B cell (primary cell): ENCODE data around the gene SPRYD3. TPM values are rescaled to one million over a fixed set of nuclear protein-coding genes. Genes with fewer than 3 reads are reported as not detected.

Experiments
- ATAC-seq: fragments of 200-7000 bp; cut with Tn5 transposase; one replicate; pipeline ENCODE4 v1.10.0; 2021; ENCODE audit warnings: low read depth, mild to moderate bottlenecking, moderate number of reproducible peaks, moderate library complexity
- CTCF ChIA-PET: fragments of 350-600 bp; sonication (Branson Sonifier 250); formaldehyde crosslinking; loops from one replicate; lab custom pipeline; 2021; ENCODE audit warnings: antibody characterized with exemption, inconsistent platforms; lab: Charles Lee
- POLR2A ChIA-PET: fragments of 350-600 bp; sonication (Branson Sonifier 250); formaldehyde crosslinking; loops from one replicate; lab custom pipeline; 2021; ENCODE audit warnings: antibody characterized with exemption; lab: Charles Lee
- DNase-seq: peaks from one replicate; pipeline ENCODE4 v3.0.0; 2013
- H2AFZ ChIP-seq: 2 replicates; pipeline ENCODE4 v1.6.1; 2012; ENCODE audit warnings: mild to moderate bottlenecking, low read depth, low read length; ENCODE audit not compliant: insufficient read depth, poor library complexity, severe bottlenecking
- H3K27ac ChIP-seq, 2 donors: 1 replicate in 1 of 2; 2 replicates in 1 of 2; pipeline ENCODE4 v1.5.1; 2012 to 2013; ENCODE audit warnings: low read length in 2 of 2, mild to moderate bottlenecking in 2 of 2, moderate library complexity in 1 of 2
- H3K27me3 ChIP-seq, 4 experiments: fragments of 200-600 bp in 1 of 4; sonication (generic) in 1 of 4; replicated peaks in 1 of 4; 1 replicate in 2 of 4; 2 replicates in 2 of 4; pipeline versions ENCODE4 v1.6.1 to v1.7.0; 2013 to 2016; ENCODE audit warnings: low read length in 3 of 4, mild to moderate bottlenecking in 2 of 4, mixed read lengths in 1 of 4, moderate library complexity in 1 of 4; ENCODE audit not compliant: insufficient read depth in 4 of 4, control insufficient read depth in 3 of 4; ENCODE audit errors: control extremely low read depth in 1 of 4
- H3K36me3 ChIP-seq, 2 experiments: replicated peaks in 1 of 2; 1 replicate in 1 of 2; 2 replicates in 1 of 2; pipeline versions ENCODE4 v1.6.1 to v1.7.1; 2013; ENCODE audit warnings: low read length in 1 of 2; ENCODE audit not compliant: insufficient read depth in 2 of 2, control insufficient read depth in 1 of 2; ENCODE audit errors: control extremely low read depth in 1 of 2, extremely low read depth in 1 of 2
- H3K4me1 ChIP-seq, 2 donors: fragments of 200-600 bp in 1 of 2; sonication (generic) in 1 of 2; 1 replicate in 1 of 2; 2 replicates in 1 of 2; pipeline versions ENCODE4 v1.5.1 to v1.6.1; 2013 to 2017; ENCODE audit warnings: low read length in 2 of 2; ENCODE audit not compliant: control insufficient read depth in 2 of 2, insufficient read depth in 2 of 2
- H3K4me2 ChIP-seq: replicated peaks from 2 replicates; pipeline ENCODE3; 2012; ENCODE audit warnings: mild to moderate bottlenecking, low read depth, low read length; ENCODE audit not compliant: poor library complexity, severe bottlenecking
- H3K4me3 ChIP-seq, 5 experiments: fragments of 200-600 bp in 1 of 5; sonication (generic) in 1 of 5; 1 replicate in 3 of 5; 2 replicates in 2 of 5; pipeline versions ENCODE4 v1.5.1 to v1.7.0; 2011 to 2016; ENCODE audit warnings: low read length in 4 of 5, mild to moderate bottlenecking in 4 of 5, low read depth in 2 of 5, control low read depth in 1 of 5, moderate library complexity in 1 of 5; ENCODE audit not compliant: insufficient read depth in 1 of 5; ENCODE audit errors: control extremely low read depth in 1 of 5, extremely low read depth in 1 of 5
- H3K79me2 ChIP-seq: fragments of 200-600 bp; sonication (generic); one replicate; pipeline ENCODE4 v1.6.0; 2016; ENCODE audit warnings: low read length; ENCODE audit not compliant: control insufficient read depth, insufficient read depth
- H3K9ac ChIP-seq: fragments of 200-600 bp; sonication (generic); 2 replicates; pipeline ENCODE4 v1.6.1; 2017; ENCODE audit warnings: mild to moderate bottlenecking, low read length, moderate library complexity
- H3K9me3 ChIP-seq, 3 donors: one replicate each; pipeline versions ENCODE4 v1.6.1 to v1.7.1; 2013; ENCODE audit warnings: low read length in 2 of 3; ENCODE audit not compliant: control insufficient read depth in 2 of 3, insufficient read depth in 1 of 3; ENCODE audit errors: control extremely low read depth in 1 of 3
- H4K20me1 ChIP-seq: 2 replicates; pipeline ENCODE4 v1.6.0; 2012; ENCODE audit warnings: mild to moderate bottlenecking, low read length; ENCODE audit not compliant: insufficient read depth, control insufficient read depth, poor library complexity, severe bottlenecking
- H3K27ac Mint-ChIP-seq: one replicate; pipeline ENCODE4 v1.8.0; 2021; ENCODE audit warnings: mixed read lengths
- H3K27me3 Mint-ChIP-seq: one replicate; pipeline ENCODE4 v1.8.0; 2021; ENCODE audit warnings: mixed read lengths
- H3K4me1 Mint-ChIP-seq: one replicate; pipeline ENCODE4 v1.8.0; 2021; ENCODE audit warnings: mixed read lengths
- H3K4me3 Mint-ChIP-seq: one replicate; pipeline ENCODE4 v1.8.0; 2021; ENCODE audit warnings: mixed read lengths
- H3K9me3 Mint-ChIP-seq: one replicate; pipeline ENCODE4 v1.8.0; 2022; ENCODE audit warnings: mixed read lengths; ENCODE audit not compliant: insufficient read depth
- EZH2 ChIP-seq: IDR thresholded peaks from 2 replicates; pipeline ENCODE4 v1.6.1; 2012; ENCODE audit warnings: borderline replicate concordance, low read depth, mild to moderate bottlenecking, moderate library complexity, low read length; ENCODE audit not compliant: insufficient read depth, poor library complexity, severe bottlenecking
- WGBS: methylation state at CpG from one replicate; pipeline ENCODE4 v1.1.5; 2013; ENCODE audit warnings: missing lambda C conversion rate; ENCODE audit not compliant: insufficient coverage; 5-methylcytosine and 5-hydroxymethylcytosine counted together
- intact Hi-C: fragments of 100-400 bp; cut with micrococcal nuclease; formaldehyde crosslinking; loops from one replicate; pipeline ENCODE4 v1.10.0; 2022
- polyA plus RNA-seq: library from polyadenylated mRNA; depleted of rRNA; stranded (reverse); fragments of >200 nt; gene quantifications from 2 replicates; pipeline ENCODE4 v1.2.3, GENCODE V29; 2012
- total RNA-seq, 2 donors: library from RNA; stranded (reverse); fragments of 120-200 nt in 1 of 2; gene quantifications; 1 replicate in 1 of 2; 2 replicates in 1 of 2; pipeline versions ENCODE4 v1.2.3 to v1.2.4, GENCODE V29; 2013 to 2022
- TF ChIP-seq, protein P1 (sequence below): fragments of 200-600 bp; IDR thresholded peaks from one replicate; pipeline ENCODE4 v1.8.0; 2022; ENCODE audit warnings: antibody characterized with exemption, mild to moderate bottlenecking

Gene SPRYD3
- total and polyA plus RNA-seq, 2 donors (not counting 1 experiment from before 2014, with no cell fraction given): 15.9 to 43.3 TPM

DNA sequence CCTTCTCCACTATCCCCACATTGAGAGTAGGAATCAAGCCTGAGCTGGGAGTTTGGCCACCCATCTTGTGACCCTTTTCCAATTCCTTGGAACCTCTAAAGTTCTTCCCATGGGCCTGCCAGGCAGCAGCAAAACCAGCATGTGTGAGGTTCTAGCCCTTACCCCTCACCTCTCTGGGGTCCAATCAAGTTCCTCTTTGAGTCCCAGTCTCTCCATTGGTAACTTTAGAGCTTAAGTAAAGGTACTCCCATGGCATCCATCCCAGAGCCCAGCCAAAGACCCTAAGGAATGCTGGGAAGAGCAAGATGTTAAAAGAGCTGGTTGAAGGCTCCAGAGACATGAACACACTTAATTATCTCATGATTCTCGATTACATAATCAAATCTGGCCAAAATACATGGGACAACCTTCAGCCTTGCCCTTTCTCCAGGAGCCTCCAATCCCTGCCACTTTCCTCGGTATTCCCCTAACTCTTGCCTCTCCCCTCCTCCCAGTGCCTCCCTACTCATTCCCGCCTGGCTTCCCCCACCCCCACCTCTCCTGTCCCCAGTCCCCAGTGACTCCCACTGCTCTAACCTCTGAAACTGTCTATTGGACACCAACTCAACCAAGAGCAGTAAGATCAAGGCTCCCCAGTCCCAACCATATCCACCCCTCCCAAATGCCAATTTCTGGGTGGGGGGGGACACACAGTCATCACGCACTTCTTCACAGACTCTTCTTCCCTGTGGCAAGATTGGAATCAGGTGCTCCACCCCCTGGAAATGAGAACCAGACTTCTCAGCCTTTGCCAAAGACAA, 34.1 kb downstream of the SPRYD3 start:
- no peak for TF ChIP-seq EZH2
- TF ChIP-seq, protein P1, sequence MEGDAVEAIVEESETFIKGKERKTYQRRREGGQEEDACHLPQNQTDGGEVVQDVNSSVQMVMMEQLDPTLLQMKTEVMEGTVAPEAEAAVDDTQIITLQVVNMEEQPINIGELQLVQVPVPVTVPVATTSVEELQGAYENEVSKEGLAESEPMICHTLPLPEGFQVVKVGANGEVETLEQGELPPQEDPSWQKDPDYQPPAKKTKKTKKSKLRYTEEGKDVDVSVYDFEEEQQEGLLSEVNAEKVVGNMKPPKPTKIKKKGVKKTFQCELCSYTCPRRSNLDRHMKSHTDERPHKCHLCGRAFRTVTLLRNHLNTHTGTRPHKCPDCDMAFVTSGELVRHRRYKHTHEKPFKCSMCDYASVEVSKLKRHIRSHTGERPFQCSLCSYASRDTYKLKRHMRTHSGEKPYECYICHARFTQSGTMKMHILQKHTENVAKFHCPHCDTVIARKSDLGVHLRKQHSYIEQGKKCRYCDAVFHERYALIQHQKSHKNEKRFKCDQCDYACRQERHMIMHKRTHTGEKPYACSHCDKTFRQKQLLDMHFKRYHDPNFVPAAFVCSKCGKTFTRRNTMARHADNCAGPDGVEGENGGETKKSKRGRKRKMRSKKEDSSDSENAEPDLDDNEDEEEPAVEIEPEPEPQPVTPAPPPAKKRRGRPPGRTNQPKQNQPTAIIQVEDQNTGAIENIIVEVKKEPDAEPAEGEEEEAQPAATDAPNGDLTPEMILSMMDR: no peak
- H3K4me3 Mint-ChIP-seq: peak overlapping the region; percentile 98
- POLR2A ChIA-PET: no interaction called here
- Histone ChIP-seq H3K9ac (no peak overlapping the region), H3K4me1 (peaks cover 13 to 17% of the 10 kb centered on the region in 2 donors), H4K20me1 (no peaks in the 10 kb centered on the region), H3K4me2 (no peak overlapping the region), H3K79me2 (no peaks in the 10 kb centered on the region), H3K36me3 (peaks cover 0 to 2% of the 10 kb centered on the region in 2 experiments), H3K27me3 (peaks cover 0 to 2% (median 0%) of the 10 kb centered on the region in 4 experiments), H2AFZ (no peak overlapping the region), H3K9me3 (no peaks in the 10 kb centered on the region), H3K4me3 (no peak overlapping the region), H3K27ac (no peak overlapping the region)
- no peak overlapping the region for H3K27ac Mint-ChIP-seq
- peaks cover 7% of the 10 kb centered on the region for H3K4me1 Mint-ChIP-seq
- no peaks in the 10 kb centered on the region for H3K27me3 Mint-ChIP-seq
- intact Hi-C loops: no loop called here
- DNase-seq (no peak), ATAC-seq (no peak)
- CTCF ChIA-PET: interaction anchor here (0.6 to 2.0 kb wide), 3 partner anchors 19 to 39 kb away, joined by 3 to 5 read pairs (median 4); partner anchors contain the start of gene EIF4B
- whole genome bisulfite sequencing: 92% methylated on average over 3 of the region's 4 CpGs
- no peaks in the 10 kb centered on the region for H3K9me3 Mint-ChIP-seq

DNA sequence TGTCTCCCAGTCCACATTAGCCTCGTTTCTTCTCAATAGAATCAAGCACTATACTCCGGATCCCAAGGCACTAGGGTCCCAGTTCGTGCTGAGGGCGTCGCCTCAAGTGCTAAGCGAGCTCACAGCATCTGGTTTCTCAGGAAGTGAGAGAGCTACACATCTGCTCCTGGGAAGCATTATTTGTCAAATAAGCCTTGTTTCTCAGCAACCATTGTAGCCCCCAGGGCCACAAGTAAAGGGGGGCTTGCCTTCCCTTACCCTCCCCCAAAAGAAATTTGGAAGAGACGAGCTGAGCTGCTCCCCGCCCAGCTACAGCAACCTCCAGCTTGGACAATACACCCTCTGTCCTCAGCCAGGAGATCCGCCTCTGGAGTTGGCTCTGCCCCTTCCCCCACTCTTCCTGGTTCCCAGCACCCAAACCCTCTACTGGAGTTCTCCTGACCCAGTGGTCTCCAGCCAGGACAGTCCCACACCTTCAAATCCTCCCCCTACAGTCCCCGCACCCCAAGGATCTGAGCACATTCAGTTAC, 35.1 kb downstream of the SPRYD3 start:
- H3K27ac Mint-ChIP-seq: no peak overlapping the region
- TF ChIP-seq EZH2: no peak
- TF ChIP-seq, protein P1: no peak
- no peak overlapping the region for H3K9ac ChIP-seq

More for the DNA sequence above, 35.1 kb downstream of the SPRYD3 start:
- POLR2A ChIA-PET: interaction anchor here (0.6 kb wide), 1 partner anchor 979 kb away, joined by 3 read pairs; no protein-coding TSS in a partner anchor
- Histone ChIP-seq H3K27me3 (peaks cover 0 to 2% (median 0%) of the 10 kb centered on the region in 4 experiments), H3K4me2 (no peak overlapping the region), H3K36me3 (peaks cover 7 to 9% of the 10 kb centered on the region in 2 experiments), H3K4me1 (peaks cover 13 to 17% of the 10 kb centered on the region in 2 donors), H2AFZ (no peak overlapping the region), H4K20me1 (no peaks in the 10 kb centered on the region), H3K4me3 (no peak overlapping the region), H3K9me3 (no peaks in the 10 kb centered on the region), H3K27ac (no peak overlapping the region), H3K79me2 (no peaks in the 10 kb centered on the region)
- Mint-ChIP-seq H3K4me3 (no peak overlapping the region), H3K9me3 (no peaks in the 10 kb centered on the region), H3K4me1 (peaks cover 7% of the 10 kb centered on the region), H3K27me3 (no peaks in the 10 kb centered on the region)
- no peak for ATAC-seq
- CTCF ChIA-PET: interaction anchor here (0.7 kb wide), 1 partner anchor 13 kb away, joined by 3 read pairs; no protein-coding TSS in a partner anchor
- DNase-seq: no peak
- intact Hi-C loops: no loop called here
- WGBS: 79% methylated on average over 9 of the region's 10 CpGs
